ENCODE results near the gene CPNE5. TPM values are rescaled to one million over a fixed set of nuclear protein-coding genes. Genes with fewer than 3 reads are reported as not detected.

The CPNE5 gene
- total RNA-seq, 1 donor from 2014 or later: 1.3 TPM

GRCh38 chr6:36756786-36757185 is 82.5 kb downstream of the CPNE5 start:
- H3K27ac ChIP-seq: no peak overlapping the region
- TF ChIP-seq, protein P1, sequence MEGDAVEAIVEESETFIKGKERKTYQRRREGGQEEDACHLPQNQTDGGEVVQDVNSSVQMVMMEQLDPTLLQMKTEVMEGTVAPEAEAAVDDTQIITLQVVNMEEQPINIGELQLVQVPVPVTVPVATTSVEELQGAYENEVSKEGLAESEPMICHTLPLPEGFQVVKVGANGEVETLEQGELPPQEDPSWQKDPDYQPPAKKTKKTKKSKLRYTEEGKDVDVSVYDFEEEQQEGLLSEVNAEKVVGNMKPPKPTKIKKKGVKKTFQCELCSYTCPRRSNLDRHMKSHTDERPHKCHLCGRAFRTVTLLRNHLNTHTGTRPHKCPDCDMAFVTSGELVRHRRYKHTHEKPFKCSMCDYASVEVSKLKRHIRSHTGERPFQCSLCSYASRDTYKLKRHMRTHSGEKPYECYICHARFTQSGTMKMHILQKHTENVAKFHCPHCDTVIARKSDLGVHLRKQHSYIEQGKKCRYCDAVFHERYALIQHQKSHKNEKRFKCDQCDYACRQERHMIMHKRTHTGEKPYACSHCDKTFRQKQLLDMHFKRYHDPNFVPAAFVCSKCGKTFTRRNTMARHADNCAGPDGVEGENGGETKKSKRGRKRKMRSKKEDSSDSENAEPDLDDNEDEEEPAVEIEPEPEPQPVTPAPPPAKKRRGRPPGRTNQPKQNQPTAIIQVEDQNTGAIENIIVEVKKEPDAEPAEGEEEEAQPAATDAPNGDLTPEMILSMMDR (IDR thresholded peaks at IDR 0.05): no peak
- intact Hi-C loops (cut with DNase I): loop anchor here (5.0 kb wide), 1 partner anchor 64 kb away; no protein-coding TSS in a partner anchor
- H3K4me1 ChIP-seq: no peaks in the 10 kb centered on the region
- H3K36me3 ChIP-seq: no peaks in the 10 kb centered on the region
- H3K4me3 ChIP-seq: no peak overlapping the region
- H3K9me3 ChIP-seq: no peaks in the 10 kb centered on the region
- DNase-seq (ENCODE audit: low spot score in 2 of 2): no peak
- no peaks in the 10 kb centered on the region for H3K27me3 ChIP-seq

DNA sequence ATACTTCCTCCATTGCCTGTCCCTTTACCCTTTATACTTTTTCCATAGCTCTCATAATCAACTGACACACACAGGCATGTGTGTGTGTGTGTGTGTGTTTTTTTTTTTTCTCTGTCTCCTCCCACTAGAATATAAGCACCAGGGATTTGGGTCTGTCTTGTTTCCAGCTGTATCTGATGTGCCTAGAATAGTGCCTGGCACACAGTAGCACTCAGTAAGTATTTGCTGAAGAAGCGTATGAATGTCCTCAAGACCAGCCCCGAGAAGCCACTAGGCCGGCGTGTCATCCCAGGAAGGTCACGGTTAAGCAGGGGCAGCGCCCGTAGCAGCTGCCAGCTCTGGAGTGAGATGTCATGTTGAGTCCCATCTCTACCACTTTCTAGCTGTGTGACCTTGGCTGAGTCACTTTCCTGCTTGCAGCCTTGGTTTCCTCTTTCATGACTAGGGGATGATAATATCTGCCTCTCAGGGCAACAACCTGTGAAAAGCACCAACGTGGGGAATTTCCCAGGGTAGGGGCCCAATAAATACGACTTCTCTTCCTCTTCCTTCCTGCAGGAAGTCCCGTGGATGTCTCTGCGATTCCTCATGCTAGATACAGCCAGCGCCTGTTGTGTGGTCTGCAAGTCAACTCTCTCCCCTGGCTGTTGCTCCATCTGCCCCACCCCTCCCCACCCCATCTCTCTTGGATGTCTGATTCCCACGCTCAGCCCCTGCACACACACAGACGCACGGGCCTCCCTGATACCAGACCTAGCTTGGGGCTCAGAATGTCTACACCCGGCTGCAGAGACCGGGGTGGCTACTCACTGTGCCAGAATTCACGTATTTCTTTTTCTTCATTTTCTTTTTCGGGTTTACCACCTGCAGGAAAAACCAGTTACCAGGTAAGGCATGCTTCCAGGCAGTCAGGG is 83.6 kb downstream of the CPNE5 start:
- intact Hi-C loops (cut with DNase I): loop anchor here (5.0 kb wide), 1 partner anchor 63 kb away; no protein-coding TSS in a partner anchor
- H3K27ac ChIP-seq: no peak overlapping the region
- TF ChIP-seq, protein P1 (IDR thresholded peaks at IDR 0.05): no peak

DNA sequence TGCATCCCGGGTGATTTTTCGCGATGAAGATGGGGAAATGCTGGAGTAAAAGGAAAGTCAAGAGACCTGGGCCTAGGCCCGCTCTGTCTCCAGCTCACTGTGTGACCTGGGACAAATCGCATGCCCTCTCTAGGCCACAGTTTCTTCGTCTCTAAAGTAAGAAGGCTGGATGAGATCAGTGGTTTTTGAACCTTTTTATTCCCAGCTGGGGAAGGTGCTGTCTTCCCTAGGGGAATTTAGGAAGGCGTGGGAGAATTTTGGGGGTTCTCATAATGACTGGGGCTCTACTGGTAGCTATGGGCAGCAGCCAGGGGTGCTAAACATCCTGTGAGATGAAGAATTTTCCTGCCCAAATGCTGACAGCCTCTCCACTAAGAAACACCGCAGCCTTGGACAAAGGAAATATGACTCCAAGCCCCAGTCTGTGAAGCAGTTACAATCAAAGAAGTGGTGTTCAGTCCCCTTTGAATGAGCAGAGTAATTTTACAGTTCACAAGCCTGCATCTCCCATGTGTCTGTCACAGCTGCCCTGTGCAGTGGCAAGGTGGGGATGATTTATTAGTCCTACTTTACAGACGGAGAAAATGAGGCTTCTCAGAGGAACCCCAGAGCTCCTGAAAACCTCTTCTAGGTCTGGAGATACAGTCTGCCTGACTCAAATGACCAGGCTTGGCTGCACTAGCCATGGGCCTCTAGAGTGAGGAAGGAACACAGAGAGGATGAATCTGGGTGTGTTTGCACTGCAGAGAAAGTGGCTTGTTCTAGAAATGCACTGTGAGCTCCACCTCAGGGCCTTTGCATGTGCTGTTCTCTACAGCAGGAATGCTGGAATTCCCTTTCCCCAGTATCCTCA is 84.4 kb downstream of the CPNE5 start:
- DNase-seq (ENCODE audit: low spot score in 2 of 2): no peak
- Histone ChIP-seq H3K36me3 (no peaks in the 10 kb centered on the region), H3K9me3 (peaks cover 0 to 7% of the 10 kb centered on the region in 2 donors), H3K4me1 (no peaks in the 10 kb centered on the region), H3K4me3 (no peak overlapping the region), H3K27me3 (no peaks in the 10 kb centered on the region), H3K27ac (no peak overlapping the region)
- intact Hi-C loops (cut with DNase I): loop anchor here (5.0 kb wide), 1 partner anchor 63 kb away; no protein-coding TSS in a partner anchor
- TF ChIP-seq, protein P1 (IDR thresholded peaks at IDR 0.05): no peak

More for the DNA sequence above, 83.6 kb downstream of the CPNE5 start:
- Histone ChIP-seq H3K4me3 (no peak overlapping the region), H3K36me3 (no peaks in the 10 kb centered on the region), H3K4me1 (no peaks in the 10 kb centered on the region), H3K27me3 (no peaks in the 10 kb centered on the region), H3K9me3 (peaks cover 0 to under 1% of the 10 kb centered on the region in 2 donors)
- no peak for DNase-seq (ENCODE audit: low spot score in 2 of 2)

- intact Hi-C loops (cut with DNase I): no loop called here
- H3K27ac ChIP-seq: no peak overlapping the region
- TF ChIP-seq, protein P1 (IDR thresholded peaks at IDR 0.05): no peak
- no peaks in the 10 kb centered on the region for H3K36me3 ChIP-seq
- H3K4me3 ChIP-seq: no peak overlapping the region
- H3K27me3 ChIP-seq: no peaks in the 10 kb centered on the region
- DNase-seq (ENCODE audit: low spot score in 2 of 2): no peak
- no peaks in the 10 kb centered on the region for H3K4me1 ChIP-seq
- peaks cover 0 to 7% of the 10 kb centered on the region in 2 donors for H3K9me3 ChIP-seq
Measured at GRCh38 chr6:36753671-36754405, 85.4 kb downstream of the CPNE5 start.

DNA sequence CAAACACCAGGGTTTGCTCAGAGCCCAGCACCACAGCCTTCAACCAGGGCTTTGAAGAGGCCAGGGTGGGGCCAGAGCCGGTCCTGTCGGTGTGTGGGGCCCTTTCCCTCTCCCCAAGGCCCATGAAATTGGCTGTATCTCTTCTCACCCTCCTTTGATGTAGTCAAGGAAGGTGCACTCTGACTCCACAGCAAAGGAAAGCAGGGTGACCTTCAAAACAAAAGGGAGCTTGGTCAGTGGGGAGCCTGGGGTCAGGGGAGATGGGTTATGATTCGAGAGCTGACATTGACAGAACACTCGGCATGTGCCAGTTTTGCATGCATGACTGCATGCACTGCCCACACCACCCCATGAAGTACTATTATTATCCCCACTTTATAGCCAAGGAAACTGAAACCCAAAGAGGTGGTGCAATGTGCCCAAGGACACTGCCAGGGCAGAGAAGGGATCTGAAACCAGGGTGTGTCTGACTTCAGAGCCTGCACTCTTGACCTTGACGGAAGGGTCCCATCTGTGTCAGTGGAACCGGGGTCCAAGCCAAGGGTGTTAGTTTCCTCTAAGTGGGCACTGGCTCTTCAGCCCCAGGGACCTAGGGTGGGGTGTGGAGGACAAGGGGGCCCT is 86.2 kb downstream of the CPNE5 start:
- intact Hi-C loops (cut with DNase I): no loop called here
- Histone ChIP-seq H3K27ac (no peak overlapping the region), H3K4me3 (no peak overlapping the region), H3K27me3 (no peaks in the 10 kb centered on the region), H3K4me1 (no peaks in the 10 kb centered on the region), H3K36me3 (no peaks in the 10 kb centered on the region), H3K9me3 (peaks cover 0 to 7% of the 10 kb centered on the region in 2 donors)
- no peak for DNase-seq (ENCODE audit: low spot score in 2 of 2)
- TF ChIP-seq, protein P1 (IDR thresholded peaks at IDR 0.05): no peak

All from ascending aorta (tissue), 2 donors.